MM.1S (cell line): ENCODE measurements around the gene ANKS1B.

Source experiments
- EZH2 ChIP-seq: fragments of 300-600 bp; sonication (generic); optimal IDR thresholded peaks from 2 replicates; pipeline ENCODE3; 2017; ENCODE audit warnings: low read depth, mild to moderate bottlenecking, antibody characterized with exemption, low read length, mixed read lengths
- EZH2phosphoT487 ChIP-seq: fragments of 300-600 bp; sonication (generic); IDR thresholded peaks from 2 replicates; pipeline ENCODE4 v1.6.1; 2018; ENCODE audit warnings: antibody characterized with exemption, low read length
- TF ChIP-seq, protein P1 (sequence below): fragments of 300-600 bp; sonication (generic); IDR thresholded peaks from 2 replicates; pipeline ENCODE4 v1.5.1; 2016; ENCODE audit warnings: antibody characterized with exemption, low read length, mixed read lengths

DNA sequence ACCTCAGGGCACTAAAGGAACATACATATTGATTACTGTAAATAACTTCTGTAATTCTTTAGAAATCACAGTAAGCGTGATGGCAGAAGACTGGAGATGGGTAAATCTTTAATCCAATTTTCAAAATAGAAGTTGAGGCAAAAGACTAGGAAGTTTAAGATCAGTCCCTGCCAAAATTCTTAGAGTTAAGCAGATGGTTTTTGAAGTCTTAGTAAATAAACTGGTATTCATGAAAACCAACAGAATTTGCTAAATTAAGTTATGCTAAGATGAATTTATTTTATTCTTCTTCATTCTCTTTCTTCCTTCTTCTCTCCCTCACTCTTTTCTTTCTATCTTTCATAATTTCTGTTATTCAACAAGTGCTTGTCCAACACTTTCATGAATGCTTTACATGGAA lies 435.5 kb downstream of the ANKS1B start:
- TF ChIP-seq, protein P1, sequence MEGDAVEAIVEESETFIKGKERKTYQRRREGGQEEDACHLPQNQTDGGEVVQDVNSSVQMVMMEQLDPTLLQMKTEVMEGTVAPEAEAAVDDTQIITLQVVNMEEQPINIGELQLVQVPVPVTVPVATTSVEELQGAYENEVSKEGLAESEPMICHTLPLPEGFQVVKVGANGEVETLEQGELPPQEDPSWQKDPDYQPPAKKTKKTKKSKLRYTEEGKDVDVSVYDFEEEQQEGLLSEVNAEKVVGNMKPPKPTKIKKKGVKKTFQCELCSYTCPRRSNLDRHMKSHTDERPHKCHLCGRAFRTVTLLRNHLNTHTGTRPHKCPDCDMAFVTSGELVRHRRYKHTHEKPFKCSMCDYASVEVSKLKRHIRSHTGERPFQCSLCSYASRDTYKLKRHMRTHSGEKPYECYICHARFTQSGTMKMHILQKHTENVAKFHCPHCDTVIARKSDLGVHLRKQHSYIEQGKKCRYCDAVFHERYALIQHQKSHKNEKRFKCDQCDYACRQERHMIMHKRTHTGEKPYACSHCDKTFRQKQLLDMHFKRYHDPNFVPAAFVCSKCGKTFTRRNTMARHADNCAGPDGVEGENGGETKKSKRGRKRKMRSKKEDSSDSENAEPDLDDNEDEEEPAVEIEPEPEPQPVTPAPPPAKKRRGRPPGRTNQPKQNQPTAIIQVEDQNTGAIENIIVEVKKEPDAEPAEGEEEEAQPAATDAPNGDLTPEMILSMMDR: no peak
- TF ChIP-seq EZH2 (no peak), EZH2phosphoT487 (no peak)
